ENCODE measurements around the gene MBD5. TPM values are rescaled to one million over a fixed set of nuclear protein-coding genes. Genes with fewer than 3 reads are reported as not detected.

The MBD5 gene
- polyA plus RNA-seq, 1 donor (not counting 4 experiments of a cell fraction or from before 2014, with no cell fraction given), result 20.1 TPM

GRCh38 chr2:148338541-148338940, 317.6 kb downstream of the MBD5 start:
- TF ChIP-seq EZH2 (IDR thresholded peaks at IDR 0.05; ENCODE audit: low read length), result no peak
- TF ChIP-seq, protein P1, sequence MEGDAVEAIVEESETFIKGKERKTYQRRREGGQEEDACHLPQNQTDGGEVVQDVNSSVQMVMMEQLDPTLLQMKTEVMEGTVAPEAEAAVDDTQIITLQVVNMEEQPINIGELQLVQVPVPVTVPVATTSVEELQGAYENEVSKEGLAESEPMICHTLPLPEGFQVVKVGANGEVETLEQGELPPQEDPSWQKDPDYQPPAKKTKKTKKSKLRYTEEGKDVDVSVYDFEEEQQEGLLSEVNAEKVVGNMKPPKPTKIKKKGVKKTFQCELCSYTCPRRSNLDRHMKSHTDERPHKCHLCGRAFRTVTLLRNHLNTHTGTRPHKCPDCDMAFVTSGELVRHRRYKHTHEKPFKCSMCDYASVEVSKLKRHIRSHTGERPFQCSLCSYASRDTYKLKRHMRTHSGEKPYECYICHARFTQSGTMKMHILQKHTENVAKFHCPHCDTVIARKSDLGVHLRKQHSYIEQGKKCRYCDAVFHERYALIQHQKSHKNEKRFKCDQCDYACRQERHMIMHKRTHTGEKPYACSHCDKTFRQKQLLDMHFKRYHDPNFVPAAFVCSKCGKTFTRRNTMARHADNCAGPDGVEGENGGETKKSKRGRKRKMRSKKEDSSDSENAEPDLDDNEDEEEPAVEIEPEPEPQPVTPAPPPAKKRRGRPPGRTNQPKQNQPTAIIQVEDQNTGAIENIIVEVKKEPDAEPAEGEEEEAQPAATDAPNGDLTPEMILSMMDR (optimal IDR thresholded peaks at IDR 0.05 in 1 of 3, IDR thresholded peaks at IDR 0.05 in 1 of 3, conservative IDR thresholded peaks at IDR 0.05 in 1 of 3; ENCODE audit: extremely low read depth in 1 of 3, insufficient read depth in 2 of 3, low read length in 3 of 3), result no peak
- peaks cover 7% of the 10 kb centered on the region for H3K4me1 ChIP-seq (ENCODE audit: control insufficient read depth, extremely low read depth, insufficient read depth, low read length)
- peaks cover 2% of the 10 kb centered on the region for H3K9me3 ChIP-seq (ENCODE audit: control insufficient read depth, low read depth, low read length)
- FAIRE-seq, result peak; percentile 43
- DNase-seq (ENCODE audit: low read depth, low spot score), result no peak
- H3K79me2 ChIP-seq (ENCODE audit: control insufficient read depth, insufficient read depth, low read length), result no peaks in the 10 kb centered on the region
- no peaks in the 10 kb centered on the region for H3K9me1 ChIP-seq (ENCODE audit: control insufficient read depth, extremely low read depth, insufficient read depth, low read length)
- H2AFZ ChIP-seq (ENCODE audit: control insufficient read depth, low read length), result peak overlapping the region; percentile 12
- H3K27me3 ChIP-seq (ENCODE audit: control insufficient read depth, extremely low read depth, insufficient read depth, low read length), result no peaks in the 10 kb centered on the region
- no peaks in the 10 kb centered on the region for H4K20me1 ChIP-seq (ENCODE audit: control insufficient read depth, extremely low read depth, insufficient read depth, low read length)
- dilution Hi-C loops (cut with MboI; ENCODE audit: extremely low pct_ligation_motif_present, low sequenced_read_pairs), result no loop called here
- no peak overlapping the region for H3K4me2 ChIP-seq (ENCODE audit: control insufficient read depth, extremely low read depth, insufficient read depth, low read depth, low read length)
- H3K9ac ChIP-seq (ENCODE audit: control insufficient read depth, extremely low read depth, insufficient read depth, low read length), result no peak overlapping the region
- H3K27ac ChIP-seq (ENCODE audit: control insufficient read depth, insufficient read depth, low read length), result no peak overlapping the region
- H3K4me3 ChIP-seq (ENCODE audit: control insufficient read depth in 2 of 3, extremely low read depth in 1 of 3, insufficient read depth in 2 of 3, low read depth in 1 of 3, low read length in 3 of 3), result no peak overlapping the region
- no peaks in the 10 kb centered on the region for H3K36me3 ChIP-seq (ENCODE audit: control insufficient read depth in 2 of 2, extremely low read depth in 1 of 2, insufficient read depth in 2 of 2, low read length in 2 of 2)

- Histone ChIP-seq H3K9ac (ENCODE audit: control insufficient read depth, extremely low read depth, insufficient read depth, low read length) (no peak overlapping the region), H4K20me1 (ENCODE audit: control insufficient read depth, extremely low read depth, insufficient read depth, low read length) (no peaks in the 10 kb centered on the region), H3K36me3 (ENCODE audit: control insufficient read depth in 2 of 2, extremely low read depth in 1 of 2, insufficient read depth in 2 of 2, low read length in 2 of 2) (no peaks in the 10 kb centered on the region), H3K79me2 (ENCODE audit: control insufficient read depth, insufficient read depth, low read length) (no peaks in the 10 kb centered on the region), H3K4me3 (ENCODE audit: control insufficient read depth in 2 of 3, extremely low read depth in 1 of 3, insufficient read depth in 2 of 3, low read depth in 1 of 3, low read length in 3 of 3) (no peak overlapping the region), H3K9me3 (ENCODE audit: control insufficient read depth, low read depth, low read length) (peaks cover 2% of the 10 kb centered on the region), H3K9me1 (ENCODE audit: control insufficient read depth, extremely low read depth, insufficient read depth, low read length) (no peaks in the 10 kb centered on the region), H3K4me1 (ENCODE audit: control insufficient read depth, extremely low read depth, insufficient read depth, low read length) (peaks cover 7% of the 10 kb centered on the region), H3K4me2 (ENCODE audit: control insufficient read depth, extremely low read depth, insufficient read depth, low read depth, low read length) (no peak overlapping the region), H3K27ac (ENCODE audit: control insufficient read depth, insufficient read depth, low read length) (no peak overlapping the region), H3K27me3 (ENCODE audit: control insufficient read depth, extremely low read depth, insufficient read depth, low read length) (no peaks in the 10 kb centered on the region), H2AFZ (ENCODE audit: control insufficient read depth, low read length) (no peak overlapping the region)
- dilution Hi-C loops (cut with MboI; ENCODE audit: extremely low pct_ligation_motif_present, low sequenced_read_pairs), result no loop called here
- TF ChIP-seq EZH2 (IDR thresholded peaks at IDR 0.05; ENCODE audit: low read length), result no peak
- TF ChIP-seq, protein P1 (optimal IDR thresholded peaks at IDR 0.05 in 1 of 3, IDR thresholded peaks at IDR 0.05 in 1 of 3, conservative IDR thresholded peaks at IDR 0.05 in 1 of 3; ENCODE audit: extremely low read depth in 1 of 3, insufficient read depth in 2 of 3, low read length in 3 of 3), result no peak
- FAIRE-seq (no peak), DNase-seq (ENCODE audit: low read depth, low spot score) (no peak)
Measured at GRCh38 chr2:148342086-148342485, 321.2 kb downstream of the MBD5 start.
